GM19452 (cell line): ENCODE data around the gene LSM7.
"Not testable (repeated sequence)": the region's sequence is repeated elsewhere in the genome, so short reads cannot be mapped to it uniquely, and the experiment has no call there.

Experiments used
- ATAC-seq: cut with Tn5 transposase; IDR thresholded peaks from one replicate; pipeline ENCODE4 v1.9.1; 2021; ENCODE audit not compliant: unreplicated experiment

LSM7 gene

DNA sequence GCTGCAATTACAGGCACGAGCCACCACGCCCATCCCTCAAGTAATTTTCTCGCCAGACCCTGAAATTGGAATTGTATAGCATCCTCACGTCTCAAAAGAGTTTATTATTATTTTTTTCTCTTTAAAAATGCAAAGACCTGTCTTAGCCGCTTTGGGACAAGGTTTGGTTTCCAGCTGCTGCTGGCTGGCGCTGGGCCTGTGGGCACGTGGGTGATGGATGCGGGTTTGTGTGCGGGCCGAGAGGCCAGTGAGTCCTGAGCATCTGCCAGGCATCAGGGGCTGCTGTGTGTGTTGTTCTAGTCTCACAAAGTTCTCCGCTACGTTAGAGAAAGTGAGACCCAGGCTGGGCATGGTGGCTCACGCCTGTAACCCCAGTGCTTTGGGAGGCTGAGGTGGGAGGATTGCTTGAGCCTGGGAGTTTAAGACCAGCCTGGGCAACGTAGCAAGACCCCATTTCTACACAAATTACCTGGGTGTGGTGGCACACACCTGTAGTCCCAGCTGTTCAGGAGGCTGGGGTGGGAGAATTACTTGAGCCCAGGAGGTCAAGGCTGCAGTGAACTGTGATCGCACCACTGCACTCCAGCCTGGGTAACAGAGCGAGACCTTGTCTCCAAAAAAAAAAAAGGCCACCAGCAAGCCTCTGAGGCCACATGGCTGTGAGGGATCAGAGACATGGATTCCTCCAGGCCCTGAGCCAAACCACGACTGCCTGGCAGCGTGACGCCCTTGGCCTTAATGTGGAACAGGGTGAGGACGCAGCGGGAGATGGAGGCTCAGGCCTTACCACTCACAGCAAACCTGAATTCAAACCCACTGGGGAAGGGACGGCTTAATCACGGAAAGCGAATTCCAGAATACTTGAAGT, 27.0 kb upstream of the LSM7 start:
- ATAC-seq = no peak

DNA sequence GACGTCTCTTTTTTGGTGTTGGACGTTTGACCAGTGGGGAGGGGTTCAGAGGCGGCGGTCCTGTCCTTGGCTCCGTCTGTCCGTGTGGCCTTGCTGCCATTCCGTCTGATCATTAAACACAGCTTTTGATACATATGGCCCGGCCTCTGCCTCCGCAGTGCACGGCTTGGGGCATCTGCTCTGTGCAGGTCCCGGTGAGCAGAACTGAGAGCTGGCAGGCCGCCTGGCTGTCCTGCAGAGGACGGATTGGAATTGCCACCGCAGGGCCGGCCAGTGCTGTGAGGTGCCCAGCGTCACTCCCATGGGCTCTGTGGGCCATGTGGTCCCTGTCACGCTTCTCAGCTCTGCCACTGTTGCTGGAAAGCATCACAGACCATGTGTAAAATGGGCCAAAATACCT, 26.3 kb upstream of the LSM7 start:
- ATAC-seq = no peak

DNA sequence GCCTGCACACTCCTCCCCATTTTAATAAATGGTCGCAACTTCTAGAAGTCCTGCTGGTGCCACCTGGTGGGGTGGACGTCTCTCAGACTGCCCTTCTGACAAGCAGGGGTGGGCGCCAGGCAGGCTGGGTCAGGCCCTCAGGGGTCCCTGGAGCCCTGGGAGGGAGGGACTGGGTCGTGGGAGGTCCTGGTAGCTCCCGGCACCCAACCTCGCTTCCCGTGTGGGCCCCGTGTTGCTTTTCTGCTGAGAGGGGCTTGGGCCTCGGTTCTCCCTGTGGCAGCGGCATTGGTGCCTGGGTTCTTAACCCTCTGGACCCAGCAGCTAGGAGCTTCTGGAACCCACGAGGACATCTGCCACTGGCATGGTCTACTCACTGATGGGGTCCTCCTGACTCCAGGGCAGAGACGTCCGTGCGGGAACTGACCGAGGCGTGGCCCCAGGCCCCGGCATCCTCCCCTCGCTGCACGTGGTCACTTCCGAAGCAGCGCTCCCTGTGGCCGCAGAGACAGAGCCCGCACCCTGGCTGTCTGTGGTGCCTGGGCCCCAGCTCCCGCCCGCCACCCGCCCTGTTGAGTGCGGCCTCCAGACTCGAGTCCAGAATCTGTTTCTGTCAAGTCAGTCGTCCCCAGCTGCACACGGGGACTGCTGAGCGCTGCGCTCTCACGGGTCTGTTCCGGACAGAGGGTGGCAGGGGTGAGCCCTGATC, 25.7 kb upstream of the LSM7 start:
- ATAC-seq = no peak

DNA sequence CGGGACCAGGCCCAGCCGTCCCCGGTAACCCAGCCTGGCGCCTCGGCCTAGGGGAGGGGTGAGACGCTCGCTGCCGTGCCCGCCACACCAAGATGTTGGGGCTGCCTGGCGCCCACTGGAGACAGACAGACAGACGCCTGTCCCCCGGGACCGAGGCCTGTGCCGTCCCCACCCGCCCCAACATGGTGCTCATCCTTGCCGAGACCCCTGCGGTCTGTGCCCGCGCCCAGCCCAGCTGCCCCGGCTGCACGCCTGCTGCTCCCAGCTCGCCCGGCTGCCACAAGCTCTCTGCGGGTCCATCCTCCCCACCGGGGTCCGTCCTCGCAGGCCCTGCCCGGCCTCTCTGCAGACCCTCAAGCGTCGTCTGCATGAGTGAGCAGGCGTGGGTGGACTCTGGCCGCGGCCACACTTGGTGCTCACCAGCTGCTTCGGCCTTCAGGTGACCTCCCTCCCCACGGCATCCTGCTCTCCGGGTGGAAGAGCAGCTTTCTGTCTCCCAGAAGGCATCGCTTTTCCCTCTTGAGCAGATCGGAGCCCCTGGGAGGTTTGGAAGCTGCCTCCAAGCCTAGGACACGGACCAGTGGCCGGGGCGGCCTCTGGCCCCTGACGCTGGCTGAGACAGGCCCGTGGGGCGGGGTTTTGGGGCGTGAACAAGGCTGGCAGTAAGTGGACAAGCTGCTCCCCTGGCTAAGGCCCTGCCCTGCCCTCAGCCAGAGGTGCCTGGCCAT, 24.9 kb upstream of the LSM7 start:
- ATAC-seq = no peak

DNA sequence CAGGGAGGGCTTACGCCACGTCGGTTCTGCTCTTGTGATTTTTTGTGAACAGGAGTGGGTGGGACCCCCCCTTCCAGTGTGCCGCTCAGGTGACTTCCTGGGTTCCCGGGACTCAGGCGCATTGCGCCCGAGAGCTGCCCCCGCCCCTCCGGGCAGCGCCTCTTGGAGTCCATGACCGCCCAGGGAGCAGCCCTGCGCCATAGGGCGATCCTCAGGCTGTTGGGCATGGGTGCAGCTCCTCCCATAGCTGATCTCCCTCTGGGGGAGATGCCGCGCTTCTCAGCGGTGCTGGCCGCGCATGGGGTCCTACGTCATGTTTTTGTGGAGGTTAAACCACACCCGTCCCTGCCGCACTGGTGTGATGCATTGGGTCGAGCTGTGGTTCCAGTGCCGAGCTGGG, 23.7 kb upstream of the LSM7 start:
- ATAC-seq = no peak

DNA sequence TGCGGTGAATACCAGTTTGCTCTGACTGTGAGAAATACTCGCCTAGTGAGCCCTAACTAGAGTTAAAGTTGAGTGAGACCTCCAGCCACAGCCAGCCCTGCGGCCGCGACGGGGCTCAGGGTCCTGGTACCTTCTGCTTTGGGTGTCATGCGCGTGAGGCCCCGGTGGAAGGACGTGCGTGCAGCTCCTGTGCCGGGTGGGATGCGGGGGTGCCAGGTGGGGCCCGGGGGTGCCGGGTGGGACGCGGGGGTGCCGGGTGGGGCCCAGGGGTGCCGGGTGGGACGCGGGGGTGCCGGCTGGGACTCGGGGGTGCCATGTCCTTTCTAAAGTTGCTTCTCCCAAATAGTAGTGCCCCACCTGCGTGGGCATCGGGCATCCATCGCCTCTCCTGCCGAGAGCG, 23.2 kb upstream of the LSM7 start:
- ATAC-seq = no peak

DNA sequence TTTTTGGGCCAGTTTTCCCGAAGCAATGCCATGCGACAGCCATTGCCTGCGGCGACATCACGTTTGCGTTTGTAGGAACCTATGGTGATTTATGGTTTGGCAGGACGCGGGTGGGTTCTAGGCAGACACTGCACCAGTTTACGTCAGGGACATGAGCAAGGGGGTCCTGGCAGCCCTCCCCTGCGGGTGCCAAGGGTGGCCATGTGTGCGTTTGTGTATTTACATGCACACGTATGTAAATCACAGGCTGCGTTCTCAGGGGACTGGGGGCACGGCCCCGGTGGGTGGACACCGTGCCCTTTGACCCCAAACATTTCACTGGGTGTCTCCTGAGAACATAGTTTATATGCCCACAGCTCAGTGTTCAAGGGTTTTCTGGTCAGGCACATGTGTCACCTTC, 22.3 kb upstream of the LSM7 start:
- ATAC-seq = no peak

DNA sequence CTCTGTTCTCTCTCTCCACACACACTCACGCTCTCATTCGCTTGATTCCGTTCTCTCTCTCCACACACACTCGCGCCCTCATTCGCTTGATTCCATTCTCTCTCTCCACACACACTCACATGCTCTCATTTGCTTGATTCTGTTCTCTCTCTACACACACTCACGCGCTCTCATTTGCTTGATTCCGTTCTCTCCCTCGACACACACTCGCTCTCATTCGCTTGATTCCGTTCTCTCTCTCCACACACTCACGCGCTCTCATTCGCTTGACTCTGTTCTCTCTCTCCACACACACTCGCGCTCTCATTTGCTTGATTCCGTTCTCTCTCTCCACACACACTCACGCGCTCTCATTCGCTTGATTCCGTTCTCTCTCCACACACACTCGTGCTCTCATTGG, 21.4 kb upstream of the LSM7 start:
- not testable (repeated sequence) for ATAC-seq

DNA sequence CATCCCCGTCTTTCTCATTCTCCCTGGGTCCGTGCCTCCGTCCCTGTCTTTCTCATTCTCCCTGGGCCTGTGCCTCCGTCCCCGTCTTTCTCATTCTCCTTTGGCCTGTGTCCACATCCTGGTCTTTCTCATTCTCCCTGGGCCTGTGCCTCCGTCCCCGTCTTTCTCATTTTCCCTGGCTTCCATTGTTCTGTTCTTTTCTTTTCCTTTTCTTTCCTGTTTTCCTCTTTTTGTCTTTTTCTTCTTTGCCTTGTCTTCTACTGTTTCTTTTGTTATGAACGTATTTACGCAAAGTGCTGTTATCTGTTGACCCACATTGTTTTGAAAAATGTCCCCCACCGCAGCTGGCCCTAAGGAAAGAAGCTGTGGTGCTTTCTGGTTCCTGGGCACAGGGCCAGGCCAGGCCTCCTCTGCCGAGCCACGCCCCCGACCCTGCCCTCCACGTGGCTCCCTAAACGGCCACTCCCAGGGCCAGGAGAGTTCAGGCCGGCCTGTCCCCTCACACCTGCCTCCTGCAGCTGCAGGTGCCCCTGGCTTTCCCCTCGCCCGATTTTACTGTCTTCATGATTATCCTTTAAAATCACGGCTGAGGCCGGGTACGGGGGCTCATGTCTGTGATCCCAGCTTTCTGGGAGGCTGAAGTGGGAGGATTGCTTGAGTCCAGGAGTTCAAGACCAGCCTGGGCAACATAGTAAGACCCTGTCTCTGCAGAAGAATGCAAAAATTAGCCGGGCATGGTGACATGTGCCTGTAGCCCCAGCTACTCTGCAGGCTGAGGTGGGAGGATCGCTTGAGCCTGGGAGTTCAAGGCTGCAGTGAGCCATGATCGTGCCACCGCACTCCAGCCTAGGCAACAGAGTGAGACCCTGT, 17.6 kb upstream of the LSM7 start:
- ATAC-seq = no peak

DNA sequence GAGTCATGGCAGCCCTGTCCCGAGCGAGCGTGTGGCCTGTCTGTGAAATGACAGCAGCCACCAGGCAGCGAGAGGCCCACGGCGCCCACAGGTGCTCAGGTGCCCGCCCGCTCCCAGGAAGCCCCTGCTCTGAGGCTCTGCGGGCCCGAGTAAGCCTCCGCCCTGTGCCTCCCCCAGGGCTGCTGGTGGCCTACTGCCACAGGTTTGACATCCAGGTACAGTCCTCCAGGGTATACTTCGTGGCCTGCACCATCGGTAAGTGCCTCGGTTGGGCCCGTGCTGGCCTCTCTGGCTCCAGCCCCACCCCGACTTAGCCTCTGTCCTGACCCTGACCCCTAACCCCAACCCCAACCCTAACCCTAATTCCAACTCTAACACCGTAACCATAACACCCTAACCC, 16.7 kb upstream of the LSM7 start:
- no peak for ATAC-seq

DNA sequence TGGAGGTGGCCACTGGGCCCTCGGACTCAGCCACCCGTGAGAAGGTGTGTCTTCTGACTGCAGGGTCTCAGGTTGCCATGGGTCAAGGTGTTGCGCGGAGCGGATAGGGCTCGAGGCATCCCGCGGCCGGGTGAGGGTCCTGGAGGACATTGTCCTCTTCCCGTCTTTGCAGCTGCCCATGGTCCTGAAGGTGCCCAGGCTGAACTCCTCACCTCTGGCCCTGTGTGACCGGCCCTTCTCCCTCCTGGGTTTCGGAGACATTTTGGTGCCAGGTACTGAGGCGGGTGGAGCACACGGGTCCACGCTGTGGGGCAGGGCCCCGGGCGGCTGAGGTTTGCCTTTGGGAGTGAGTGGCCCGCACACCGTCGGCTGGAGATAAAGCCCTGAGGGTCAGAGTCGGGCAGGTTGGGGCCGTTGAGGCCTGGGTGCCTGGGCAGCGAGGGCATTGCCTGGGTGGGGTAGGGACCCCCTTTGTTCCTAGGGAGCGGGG, 16.0 kb upstream of the LSM7 start:
- no peak for ATAC-seq

DNA sequence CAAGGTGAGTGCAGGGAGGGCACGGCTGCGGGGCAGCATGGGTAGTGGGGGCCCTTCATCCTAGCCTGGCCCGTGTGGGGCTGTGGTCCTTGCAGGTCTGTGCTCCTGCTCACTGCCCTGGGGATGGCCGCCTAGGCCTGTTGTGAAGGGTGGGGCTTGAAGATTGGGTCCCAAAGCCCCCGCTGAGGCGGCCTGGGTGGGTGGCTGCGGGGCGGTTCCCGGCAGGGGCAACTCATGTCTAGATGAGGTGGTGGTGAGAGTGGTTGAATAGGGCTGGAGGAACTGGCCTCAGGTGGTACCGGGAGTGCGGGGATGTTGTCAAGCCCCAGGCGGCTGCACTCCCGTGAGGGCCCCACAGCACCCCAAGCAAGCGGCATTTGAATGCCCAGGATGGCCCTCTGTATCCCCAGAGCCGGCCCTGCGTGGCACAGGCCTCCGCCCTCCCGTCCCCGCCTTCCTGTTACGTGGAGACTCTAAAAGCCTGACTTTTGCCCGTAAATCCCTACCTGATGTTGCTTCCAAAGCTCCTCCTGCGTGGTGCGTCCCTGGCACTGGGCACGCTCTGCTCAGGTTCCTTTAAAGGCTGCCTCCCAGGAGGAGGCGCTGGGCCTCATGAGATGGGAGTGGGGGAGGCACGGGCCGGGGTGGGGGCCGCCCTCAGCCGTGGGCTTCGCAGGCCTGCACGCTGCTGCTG, 15.1 kb upstream of the LSM7 start:
- no peak for ATAC-seq

DNA sequence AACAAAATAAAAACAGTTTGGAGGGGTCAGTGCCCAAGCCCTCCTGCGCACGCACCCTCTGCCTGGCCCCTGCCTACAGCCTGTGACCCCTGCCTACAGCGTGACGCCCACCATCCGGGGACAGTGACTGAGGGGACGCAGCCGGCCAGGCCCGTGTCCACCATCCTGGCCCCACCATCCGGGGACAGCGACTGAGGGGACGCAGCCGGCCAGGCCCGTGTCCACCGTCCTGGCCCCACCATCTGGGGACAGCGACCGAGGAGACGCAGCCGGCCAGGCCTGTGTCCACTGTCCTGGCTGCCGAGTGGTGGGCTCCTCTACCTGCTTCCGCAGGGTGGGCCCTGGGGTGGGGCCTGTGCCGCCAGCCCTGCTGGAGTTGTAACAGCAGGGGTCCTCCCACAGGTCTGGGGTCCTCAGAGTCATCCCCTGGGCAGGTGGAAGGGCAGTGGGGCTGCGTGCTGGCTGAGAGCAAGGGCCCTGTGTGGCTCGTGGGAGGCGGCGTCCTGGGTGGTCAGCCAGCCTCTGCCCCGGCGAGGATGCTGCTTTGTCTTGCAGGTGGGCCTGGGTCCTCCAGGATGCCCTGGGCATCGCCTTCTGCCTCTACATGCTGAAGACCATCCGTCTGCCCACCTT, 14.4 kb upstream of the LSM7 start:
- no peak for ATAC-seq

DNA sequence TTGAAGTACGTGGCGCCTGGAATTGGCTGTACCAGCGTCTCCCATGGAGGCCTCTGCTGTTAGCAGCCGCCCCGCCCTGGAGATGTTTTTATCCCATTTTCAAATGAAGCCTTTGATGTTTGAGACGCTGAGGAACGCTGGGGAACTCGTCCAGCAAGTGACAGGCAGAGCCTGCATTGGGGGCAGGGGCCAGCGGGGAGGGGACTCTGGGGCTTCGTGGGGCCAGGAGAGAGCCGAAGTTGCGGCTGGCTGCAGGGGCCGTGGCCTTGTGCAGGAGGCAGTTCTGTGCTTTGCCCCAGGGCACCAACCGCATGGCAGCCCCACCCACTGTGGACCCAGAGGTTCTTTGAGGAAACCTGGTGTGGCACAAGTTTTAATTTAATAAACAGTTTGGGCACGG, 13.6 kb upstream of the LSM7 start:
- ATAC-seq = no peak

DNA sequence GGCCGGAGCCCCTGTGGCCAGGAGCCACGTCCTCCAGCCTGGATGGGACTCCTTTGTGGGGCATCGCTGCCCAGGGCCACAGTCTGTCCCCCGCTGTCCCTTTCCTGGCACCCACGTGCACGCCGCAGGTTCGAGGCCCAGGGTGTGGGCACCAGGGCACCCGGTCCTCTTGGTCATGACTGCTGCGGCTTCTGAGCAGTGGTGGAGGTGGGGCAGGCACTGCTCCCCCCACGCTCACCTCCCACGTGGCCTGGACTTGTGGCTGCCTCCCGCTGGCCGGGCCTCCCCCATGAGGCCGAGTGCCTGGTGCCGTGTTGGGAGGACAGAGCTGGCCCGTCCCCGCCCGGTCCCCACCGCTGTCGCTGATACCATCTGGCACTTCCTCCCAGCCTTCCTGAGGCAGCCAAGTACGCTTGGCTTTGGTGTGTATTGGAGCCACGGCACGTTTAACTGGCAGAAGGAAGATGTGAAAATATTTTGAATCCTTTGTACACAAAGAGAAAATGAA, 12.9 kb upstream of the LSM7 start:
- no peak for ATAC-seq

DNA sequence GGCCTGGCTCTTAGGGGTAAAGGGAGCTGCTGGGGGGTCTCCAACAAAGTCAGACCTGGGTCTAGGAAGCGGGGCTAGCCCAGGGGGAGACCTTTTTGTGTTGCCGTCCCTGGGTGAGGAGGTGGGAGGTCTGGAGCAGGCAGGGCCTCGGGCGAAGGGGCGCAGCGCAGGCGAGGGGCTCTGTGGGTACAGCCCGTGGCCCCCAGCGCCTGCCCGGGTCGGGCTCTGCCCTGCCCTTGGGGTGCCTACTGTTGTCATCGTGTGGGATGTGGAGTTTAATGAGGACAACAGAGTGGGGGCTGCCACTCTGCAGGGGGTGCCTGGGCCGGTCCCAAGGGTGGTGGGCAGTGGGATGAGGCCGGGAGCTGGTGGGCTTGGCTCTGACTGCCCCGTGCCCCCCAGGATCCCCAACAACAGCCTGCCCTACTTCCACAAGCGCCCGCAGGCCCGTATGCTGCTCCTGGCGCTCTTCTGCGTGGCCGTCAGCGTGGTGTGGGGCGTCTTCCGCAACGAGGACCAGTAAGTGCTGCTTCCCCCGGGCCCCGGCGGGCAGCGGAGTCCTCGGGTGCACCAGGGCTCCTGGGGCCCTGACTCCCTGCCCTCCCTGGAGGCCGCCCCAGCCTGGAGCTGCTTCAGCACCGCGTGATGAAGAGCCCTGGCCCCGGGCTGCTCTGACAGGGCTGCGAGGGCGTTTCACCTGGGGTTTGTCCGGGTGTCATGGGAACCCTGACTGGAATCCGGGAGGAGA, 12.3 kb upstream of the LSM7 start:
- ATAC-seq = no peak

DNA sequence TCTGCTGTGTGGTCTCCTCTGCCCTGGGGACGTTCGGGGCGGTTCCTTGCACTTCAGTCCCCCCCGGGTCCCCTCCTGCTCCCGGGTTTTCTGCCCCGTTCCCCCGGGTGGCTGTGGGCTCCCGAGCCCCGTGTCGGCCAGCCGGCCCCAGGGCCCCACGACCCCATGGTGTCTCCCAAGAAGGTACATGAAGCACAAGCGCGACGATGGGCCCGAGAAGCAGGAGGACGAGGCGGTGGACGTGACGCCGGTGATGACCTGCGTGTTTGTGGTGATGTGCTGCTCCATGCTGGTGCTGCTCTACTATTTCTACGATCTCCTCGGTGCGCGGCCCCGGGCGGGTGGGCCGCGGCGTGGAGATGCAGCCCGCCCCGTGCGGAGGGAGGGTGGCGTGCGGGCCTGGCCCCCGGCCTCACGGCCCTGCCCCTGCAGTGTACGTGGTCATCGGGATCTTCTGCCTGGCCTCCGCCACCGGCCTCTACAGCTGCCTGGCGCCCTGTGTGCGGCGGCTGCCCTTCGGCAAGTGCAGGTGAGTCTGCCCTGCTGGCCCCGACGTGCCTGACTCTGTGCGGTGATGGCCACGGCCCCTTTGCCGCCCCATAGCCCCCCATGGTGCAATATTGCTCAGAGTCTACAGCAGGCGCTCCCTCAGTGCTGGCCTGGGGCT, 11.4 kb upstream of the LSM7 start:
- no peak for ATAC-seq
